Measurements from ENCODE around the gene ARHGAP15. TPM values are rescaled to one million over a fixed set of nuclear protein-coding genes. Genes with fewer than 3 reads are reported as not detected.

The ARHGAP15 gene
- total RNA-seq, 1 experiment from 2014 or later = not detected

GRCh38 chr2:143469323-143469722 lies 340.1 kb downstream of the ARHGAP15 start:
- intact Hi-C loops (cut with micrococcal nuclease; ENCODE audit: unreplicated experiment) = no loop called here
- Histone ChIP-seq H3K36me3 (ENCODE audit: low read depth) (no peaks in the 10 kb centered on the region), H2AFZ (no peak overlapping the region), H3K27me3 (ENCODE audit: insufficient read depth, low read depth) (no peaks in the 10 kb centered on the region), H3K9me2 (ENCODE audit: insufficient read depth) (no peaks in the 10 kb centered on the region; the same call in 1 of the 2 replicates), H3F3A (ENCODE audit: insufficient read depth, low read depth) (no peaks in the 10 kb centered on the region), H4K20me1 (ENCODE audit: insufficient read depth) (no peaks in the 10 kb centered on the region), H3K4me3 (no peak overlapping the region), H3K9me3 (ENCODE audit: insufficient read depth, low read depth) (peaks cover 5% of the 10 kb centered on the region; the same call in 1 of the 2 replicates), H3K79me2 (ENCODE audit: low read depth) (no peaks in the 10 kb centered on the region), H3K4me1 (replicated peaks; ENCODE audit: insufficient read depth) (peaks cover 8% of the 10 kb centered on the region), H3K4me2 (no peak overlapping the region), H3K27ac (no peak overlapping the region)
- TF ChIP-seq, protein P1, sequence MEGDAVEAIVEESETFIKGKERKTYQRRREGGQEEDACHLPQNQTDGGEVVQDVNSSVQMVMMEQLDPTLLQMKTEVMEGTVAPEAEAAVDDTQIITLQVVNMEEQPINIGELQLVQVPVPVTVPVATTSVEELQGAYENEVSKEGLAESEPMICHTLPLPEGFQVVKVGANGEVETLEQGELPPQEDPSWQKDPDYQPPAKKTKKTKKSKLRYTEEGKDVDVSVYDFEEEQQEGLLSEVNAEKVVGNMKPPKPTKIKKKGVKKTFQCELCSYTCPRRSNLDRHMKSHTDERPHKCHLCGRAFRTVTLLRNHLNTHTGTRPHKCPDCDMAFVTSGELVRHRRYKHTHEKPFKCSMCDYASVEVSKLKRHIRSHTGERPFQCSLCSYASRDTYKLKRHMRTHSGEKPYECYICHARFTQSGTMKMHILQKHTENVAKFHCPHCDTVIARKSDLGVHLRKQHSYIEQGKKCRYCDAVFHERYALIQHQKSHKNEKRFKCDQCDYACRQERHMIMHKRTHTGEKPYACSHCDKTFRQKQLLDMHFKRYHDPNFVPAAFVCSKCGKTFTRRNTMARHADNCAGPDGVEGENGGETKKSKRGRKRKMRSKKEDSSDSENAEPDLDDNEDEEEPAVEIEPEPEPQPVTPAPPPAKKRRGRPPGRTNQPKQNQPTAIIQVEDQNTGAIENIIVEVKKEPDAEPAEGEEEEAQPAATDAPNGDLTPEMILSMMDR (conservative IDR thresholded peaks at IDR 0.05) = no peak
- TF ChIP-seq EZH2 (IDR thresholded peaks at IDR 0.05; ENCODE audit: low read depth) = no peak
- BruUV-seq (replicated peaks) = no TSS peak
- ChIA-PET CTCF (interaction anchor here (0.6 kb wide), 2 partner anchors 330 to 1540 kb away, joined by 3 to 6 read pairs; no protein-coding TSS in a partner anchor), POLR2A (ENCODE audit: unreplicated experiment) (no interaction called here)
- no peak for DNase-seq

DNA sequence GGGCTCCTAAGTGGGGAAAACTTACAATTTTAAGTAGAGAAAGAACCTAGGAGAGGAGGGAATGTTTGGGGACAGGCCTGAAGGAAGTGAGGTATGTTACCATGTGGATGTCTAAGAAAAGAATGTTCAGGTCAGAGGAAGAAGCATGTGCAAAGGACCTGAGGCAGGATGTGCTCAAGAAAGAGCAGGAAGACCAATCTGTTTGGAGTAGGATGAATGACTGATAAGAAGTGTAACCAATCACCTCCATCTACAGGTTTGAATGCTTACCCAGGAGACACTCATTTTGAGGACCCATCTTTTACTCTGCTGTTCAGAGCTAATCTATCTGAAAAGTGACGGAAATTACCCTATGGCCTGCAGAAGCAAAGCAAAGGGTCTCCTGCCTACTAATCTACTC lies 342.3 kb downstream of the ARHGAP15 start:
- CTCF ChIA-PET = no interaction called here
- no TSS peak for BruUV-seq (replicated peaks)
- Histone ChIP-seq H4K20me1 (ENCODE audit: insufficient read depth) (no peaks in the 10 kb centered on the region), H3K27ac (no peak overlapping the region), H3K4me2 (no peak overlapping the region), H3K36me3 (ENCODE audit: low read depth) (no peaks in the 10 kb centered on the region), H3K9me2 (ENCODE audit: insufficient read depth) (no peaks in the 10 kb centered on the region), H3F3A (ENCODE audit: insufficient read depth, low read depth) (no peaks in the 10 kb centered on the region), H3K4me1 (replicated peaks; ENCODE audit: insufficient read depth) (peaks cover 8% of the 10 kb centered on the region), H2AFZ (no peak overlapping the region), H3K79me2 (ENCODE audit: low read depth) (no peaks in the 10 kb centered on the region), H3K27me3 (ENCODE audit: insufficient read depth, low read depth) (no peaks in the 10 kb centered on the region), H3K4me3 (no peak overlapping the region), H3K9me3 (ENCODE audit: insufficient read depth, low read depth) (peaks cover 5% of the 10 kb centered on the region; the same call in 1 of the 2 replicates)
- no peak for DNase-seq
- POLR2A ChIA-PET (ENCODE audit: unreplicated experiment) = no interaction called here
- no peak for TF ChIP-seq EZH2 (IDR thresholded peaks at IDR 0.05; ENCODE audit: low read depth)
- TF ChIP-seq, protein P1 (conservative IDR thresholded peaks at IDR 0.05) = no peak
- intact Hi-C loops (cut with micrococcal nuclease; ENCODE audit: unreplicated experiment) = no loop called here

DNA sequence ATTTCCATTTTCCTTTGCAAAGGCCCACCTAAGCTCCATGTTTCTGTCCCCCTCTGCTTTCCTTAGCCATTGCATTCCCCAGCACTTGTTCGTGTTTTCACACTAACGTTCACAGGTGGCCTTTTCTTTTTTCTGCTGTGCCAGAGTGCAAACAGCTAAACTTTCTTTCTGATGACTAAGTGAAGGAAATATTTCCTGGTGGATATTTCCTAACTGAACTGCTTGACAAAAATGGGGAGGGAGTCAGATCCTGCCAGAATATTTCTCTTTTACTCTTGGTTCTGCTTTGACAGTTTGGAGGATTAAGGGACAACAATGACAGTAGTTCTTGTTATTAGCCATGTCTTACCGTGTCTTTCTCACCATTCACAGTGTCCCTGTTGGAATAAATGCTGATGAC lies 344.0 kb downstream of the ARHGAP15 start:
- Histone ChIP-seq H3K27ac (no peak overlapping the region), H4K20me1 (ENCODE audit: insufficient read depth) (no peaks in the 10 kb centered on the region), H2AFZ (no peak overlapping the region; the same call in 1 of the 2 replicates), H3K79me2 (ENCODE audit: low read depth) (no peaks in the 10 kb centered on the region), H3K9me3 (ENCODE audit: insufficient read depth, low read depth) (peaks cover 5% of the 10 kb centered on the region; the same call in 1 of the 2 replicates), H3K9me2 (ENCODE audit: insufficient read depth) (no peaks in the 10 kb centered on the region), H3F3A (ENCODE audit: insufficient read depth, low read depth) (no peaks in the 10 kb centered on the region), H3K4me3 (no peak overlapping the region), H3K36me3 (ENCODE audit: low read depth) (no peaks in the 10 kb centered on the region), H3K27me3 (ENCODE audit: insufficient read depth, low read depth) (no peaks in the 10 kb centered on the region), H3K4me1 (replicated peaks; ENCODE audit: insufficient read depth) (peaks cover 8% of the 10 kb centered on the region), H3K4me2 (peak overlapping the region; percentile 37)
- intact Hi-C loops (cut with micrococcal nuclease; ENCODE audit: unreplicated experiment) = no loop called here
- CTCF ChIA-PET = no interaction called here
- POLR2A ChIA-PET (ENCODE audit: unreplicated experiment) = interaction anchor here (0.5 kb wide), 1 partner anchor 13 kb away, joined by 4 read pairs; no protein-coding TSS in a partner anchor
- peak in 1 of 2 experiments; percentile 36 for DNase-seq
- no peak for TF ChIP-seq EZH2 (IDR thresholded peaks at IDR 0.05; ENCODE audit: low read depth)
- TF ChIP-seq, protein P1 (conservative IDR thresholded peaks at IDR 0.05) = no peak
- BruUV-seq (replicated peaks) = no TSS peak
